ENCODE results near the gene RNF207. TPM values are rescaled to one million over a fixed set of nuclear protein-coding genes. Genes with fewer than 3 reads are reported as not detected.

Gene RNF207
- total RNA-seq, 1 experiment from 2014 or later, result 115 TPM

- ChIA-PET CTCF (interaction anchor here (0.7 to 0.9 kb wide), 2 partner anchors 84 to 94 kb away, joined by 3 to 6 read pairs; no protein-coding TSS in a partner anchor), POLR2A (interaction anchor here (0.6 kb wide), 1 partner anchor 148 kb away, joined by 3 read pairs; no protein-coding TSS in a partner anchor)
- H3K4me3 ChIP-seq (ENCODE audit: low read depth in 2 of 2, low read length in 2 of 2), result peak overlapping the region; percentile 53 to 62
- no peaks in the 10 kb centered on the region for H3K4me1 ChIP-seq (ENCODE audit: control insufficient read depth, insufficient read depth, low read length)
- TF ChIP-seq TCF7L2 (IDR thresholded peaks at IDR 0.05; ENCODE audit: low read depth, low read length) (peak; percentile 55; the same call in 1 of the 2 replicates), REST (IDR thresholded peaks at IDR 0.05; ENCODE audit: insufficient read depth in 1 of 2, low read depth in 2 of 2, low read length in 1 of 2) (no peak)
- DNase-seq (ENCODE audit: low read depth, low spot score), result no peak
- no peaks in the 10 kb centered on the region for H3K36me3 ChIP-seq (ENCODE audit: control insufficient read depth, insufficient read depth, low read length)
- H3K27me3 ChIP-seq (ENCODE audit: control insufficient read depth, insufficient read depth, low read length), result no peaks in the 10 kb centered on the region
- intact Hi-C loops (cut with micrococcal nuclease; ENCODE audit: unreplicated experiment), result no loop called here
- no TSS peak for BruUV-seq (replicated peaks)
- no peaks in the 10 kb centered on the region for H3K9me3 ChIP-seq (ENCODE audit: control insufficient read depth, insufficient read depth, low read depth, low read length)
- in situ Hi-C loops (cut with HindIII; ENCODE audit: low pct_unique_long_range_greater_than_20kb, low sequenced_read_pairs), result no loop called here
- ATAC-seq, result peak; percentile 64
- no peak overlapping the region for H3K27ac ChIP-seq (ENCODE audit: low read length)
Observed at GRCh38 chr1:6259491-6260362, 53.8 kb downstream of the RNF207 start.

- CTCF ChIA-PET, result no interaction called here
- no peaks in the 10 kb centered on the region for H3K4me1 ChIP-seq (ENCODE audit: control insufficient read depth, insufficient read depth, low read length)
- intact Hi-C loops (cut with micrococcal nuclease; ENCODE audit: unreplicated experiment) (no loop called here), in situ Hi-C loops (cut with HindIII; ENCODE audit: low pct_unique_long_range_greater_than_20kb, low sequenced_read_pairs) (no loop called here)
- no TSS peak for BruUV-seq (replicated peaks)
- POLR2A ChIA-PET, result no interaction called here
- peak; percentile 55 for ATAC-seq
- no peaks in the 10 kb centered on the region for H3K36me3 ChIP-seq (ENCODE audit: control insufficient read depth, insufficient read depth, low read length)
- DNase-seq (ENCODE audit: low read depth, low spot score), result no peak
- H3K9me3 ChIP-seq (ENCODE audit: control insufficient read depth, insufficient read depth, low read depth, low read length), result no peaks in the 10 kb centered on the region
- H3K4me3 ChIP-seq (ENCODE audit: low read depth in 2 of 2, low read length in 2 of 2), result peak overlapping the region; percentile 53 to 62
- no peaks in the 10 kb centered on the region for H3K27me3 ChIP-seq (ENCODE audit: control insufficient read depth, insufficient read depth, low read length)
- TF ChIP-seq REST (IDR thresholded peaks at IDR 0.05; ENCODE audit: insufficient read depth in 1 of 2, low read depth in 2 of 2, low read length in 1 of 2) (no peak), TCF7L2 (IDR thresholded peaks at IDR 0.05; ENCODE audit: low read depth, low read length) (no peak), CTCF (IDR thresholded peaks at IDR 0.05) (no peak; the same call in 1 of the 2 replicates), SIN3A (IDR thresholded peaks at IDR 0.05; ENCODE audit: borderline replicate concordance, insufficient read depth, low read depth, low read length) (no peak), POLR2AphosphoS5 (IDR thresholded peaks at IDR 0.05; ENCODE audit: low read depth, low read length) (no peak)
- no peak overlapping the region for H3K27ac ChIP-seq (ENCODE audit: low read length)
Observed at GRCh38 chr1:6260433-6260934, 54.6 kb downstream of the RNF207 start.

All from Panc1 (cell line).